ENCODE measurements around the gene CFAP100.

- TF ChIP-seq CTCF (IDR thresholded peaks at IDR 0.05) (no peak), EP300 (IDR thresholded peaks at IDR 0.05) (no peak), POLR2A (IDR thresholded peaks at IDR 0.05) (no peak)
Measured at GRCh38 chr3:126416943-126417342, 22.2 kb downstream of the CFAP100 start.

Measured in tibial nerve (tissue), 4 donors.